GM12872 (cell line): ENCODE results near the gene KCNH8.

Experiments used
- CTCF ChIP-seq: IDR thresholded peaks from 3 replicates; pipeline ENCODE4 v1.5.1; 2011; ENCODE audit warnings: low read depth, mild to moderate bottlenecking, low read length, moderate library complexity; ENCODE audit not compliant: insufficient read depth

KCNH8 gene

GRCh38 chr3:19455546-19455945 lies 307.2 kb downstream of the KCNH8 start:
- no peak for TF ChIP-seq CTCF

- TF ChIP-seq CTCF, result no peak
These were observed 308.4 kb downstream of the KCNH8 start for GRCh38 chr3:19456738-19457137.

- no peak for TF ChIP-seq CTCF
These were observed 309.1 kb downstream of the KCNH8 start for GRCh38 chr3:19457449-19457848.

GRCh38 chr3:19467761-19468160 lies 319.5 kb downstream of the KCNH8 start:
- TF ChIP-seq CTCF, result no peak

- no peak for TF ChIP-seq CTCF
These were observed 322.8 kb downstream of the KCNH8 start for GRCh38 chr3:19471138-19471537.

- TF ChIP-seq CTCF, result no peak
These were observed 325.8 kb downstream of the KCNH8 start for GRCh38 chr3:19473971-19474580.

- TF ChIP-seq CTCF, result no peak
These were observed 328.0 kb downstream of the KCNH8 start for GRCh38 chr3:19476281-19476680.
